D341Med (cell line): Measurements from ENCODE around the gene MYRF.

ENCODE experiments used
- DNase-seq: peaks from one replicate; pipeline ENCODE4 v3.0.0; 2012; ENCODE audit warnings: low spot score

MYRF gene

GRCh38 chr11:61752117-61752924 lies at the start of gene MYRF:
Gene MYRF (plus strand): TSS chr11:61752636. CDS start chr11:61752745, 109 bp downstream.
- peak; percentile 92 for DNase-seq

GRCh38 chr11:61702701-61703312 lies 49.6 kb upstream of the MYRF start:
- DNase-seq = no peak

GRCh38 chr11:61704838-61705237 lies 47.6 kb upstream of the MYRF start:
- DNase-seq = no peak

- DNase-seq = no peak
These were observed 45.7 kb upstream of the MYRF start for GRCh38 chr11:61706452-61707400.

GRCh38 chr11:61707574-61707973 lies 44.9 kb upstream of the MYRF start:
- DNase-seq = no peak

- DNase-seq = no peak
These were observed 43.3 kb upstream of the MYRF start for GRCh38 chr11:61709110-61709509.

- DNase-seq = no peak
These were observed 42.9 kb upstream of the MYRF start for GRCh38 chr11:61709572-61709971.

GRCh38 chr11:61710019-61710418 lies 42.4 kb upstream of the MYRF start:
- no peak for DNase-seq

GRCh38 chr11:61711037-61711436 lies 41.4 kb upstream of the MYRF start:
- no peak for DNase-seq

- DNase-seq = peak; percentile 67
These were observed 40.9 kb upstream of the MYRF start for GRCh38 chr11:61711498-61711897.

- DNase-seq = no peak
These were observed 40.1 kb upstream of the MYRF start for GRCh38 chr11:61712314-61712713.

GRCh38 chr11:61712846-61713245 lies 39.6 kb upstream of the MYRF start:
- DNase-seq = no peak

- no peak for DNase-seq
These were observed 39.0 kb upstream of the MYRF start for GRCh38 chr11:61713464-61713863.

- no peak for DNase-seq
These were observed 38.5 kb upstream of the MYRF start for GRCh38 chr11:61713906-61714305.

GRCh38 chr11:61714316-61714715 lies 38.1 kb upstream of the MYRF start:
- no peak for DNase-seq

- no peak for DNase-seq
These were observed 37.5 kb upstream of the MYRF start for GRCh38 chr11:61714916-61715315.

GRCh38 chr11:61715867-61716266 lies 36.6 kb upstream of the MYRF start:
- no peak for DNase-seq

- no peak for DNase-seq
These were observed 35.8 kb upstream of the MYRF start for GRCh38 chr11:61716478-61717285.

- no peak for DNase-seq
These were observed 35.0 kb upstream of the MYRF start for GRCh38 chr11:61717286-61718033.

- DNase-seq = no peak
These were observed 34.3 kb upstream of the MYRF start for GRCh38 chr11:61718046-61718531.
